ENCODE measurements around the gene F5.

F5 gene

GRCh38 chr1:169586395-169587255 is at the start of gene F5:
TSS of gene F5 (minus strand) at chr1:169586481. CDS start at chr1:169586386, 95 bp downstream.
- peak; percentile 75 for DNase-seq (ENCODE audit: low read depth)
- peak; percentile 70 for TF ChIP-seq CTCF (IDR thresholded peaks at IDR 0.05; ENCODE audit: low read length, missing control alignments)
- H3K4me3 ChIP-seq (replicated peaks; ENCODE audit: low read depth, low read length): no peak within 1 kb of the TSS

GRCh38 chr1:169634877-169635276 is 48.6 kb upstream of the F5 start:
- DNase-seq (ENCODE audit: low read depth): no peak
- TF ChIP-seq CTCF (IDR thresholded peaks at IDR 0.05; ENCODE audit: low read length, missing control alignments): no peak
- H3K4me3 ChIP-seq (replicated peaks; ENCODE audit: low read depth, low read length): no peak overlapping the region

- no peak for TF ChIP-seq CTCF (IDR thresholded peaks at IDR 0.05; ENCODE audit: low read length, missing control alignments)
- DNase-seq (ENCODE audit: low read depth): no peak
Measured at GRCh38 chr1:169634145-169634544, 47.9 kb upstream of the F5 start.

GRCh38 chr1:169631249-169631648 is 45.0 kb upstream of the F5 start:
- no peak overlapping the region for H3K4me3 ChIP-seq (replicated peaks; ENCODE audit: low read depth, low read length)
- TF ChIP-seq CTCF (IDR thresholded peaks at IDR 0.05; ENCODE audit: low read length, missing control alignments): no peak
- DNase-seq (ENCODE audit: low read depth): no peak

More at GRCh38 chr1:169634145-169634544, 47.9 kb upstream of the F5 start:
- H3K4me3 ChIP-seq (replicated peaks; ENCODE audit: low read depth, low read length): no peak overlapping the region

GRCh38 chr1:169630006-169630405 is 43.7 kb upstream of the F5 start, which contains the start of gene SELP:
TSS of gene SELP (minus strand) at chr1:169630124. CDS start at chr1:169630074, 50 bp downstream.
- TF ChIP-seq CTCF (IDR thresholded peaks at IDR 0.05; ENCODE audit: low read length, missing control alignments): no peak
- peak; percentile 50 for DNase-seq (ENCODE audit: low read depth)
- H3K4me3 ChIP-seq (replicated peaks; ENCODE audit: low read depth, low read length): no peak within 1 kb of the TSS

GRCh38 chr1:169624912-169625311 is 38.6 kb upstream of the F5 start:
- no peak for TF ChIP-seq CTCF (IDR thresholded peaks at IDR 0.05; ENCODE audit: low read length, missing control alignments)
- no peak overlapping the region for H3K4me3 ChIP-seq (replicated peaks; ENCODE audit: low read depth, low read length)
- DNase-seq (ENCODE audit: low read depth): no peak
